Skeletal muscle satellite cell (primary cell): ENCODE measurements around the gene CLTC.
"Not testable (repeated sequence)": the region's sequence is repeated elsewhere in the genome, so short reads cannot be mapped to it uniquely, and the experiment has no call there.

Experiments
- H3K27me3 ChIP-seq: 2 replicates; pipeline ENCODE4 v1.7.0; 2013; ENCODE audit warnings: low read length; ENCODE audit not compliant: control insufficient read depth, insufficient read depth
- H3K36me3 ChIP-seq: 2 replicates; pipeline ENCODE4 v1.7.0; 2013; ENCODE audit warnings: mild to moderate bottlenecking, control low read depth, low read length; ENCODE audit not compliant: insufficient read depth
- H3K4me1 ChIP-seq: 2 replicates; pipeline ENCODE4 v1.7.0; 2013; ENCODE audit warnings: low read length; ENCODE audit not compliant: control insufficient read depth, insufficient read depth
- H3K4me2 ChIP-seq: 2 replicates; pipeline ENCODE4 v1.7.0; 2013; ENCODE audit warnings: mild to moderate bottlenecking, low read length
- H3K4me3 ChIP-seq: 2 replicates; pipeline ENCODE4 v1.7.0; 2013; ENCODE audit warnings: low read length
- H3K9ac ChIP-seq: 2 replicates; pipeline ENCODE4 v1.7.0; 2013; ENCODE audit warnings: mild to moderate bottlenecking, low read depth, low read length, moderate library complexity
- H3K9me3 ChIP-seq: replicated peaks from 2 replicates; pipeline ENCODE4 v1.7.0; 2013; ENCODE audit warnings: mild to moderate bottlenecking, control low read depth, low read length

Gene CLTC

DNA sequence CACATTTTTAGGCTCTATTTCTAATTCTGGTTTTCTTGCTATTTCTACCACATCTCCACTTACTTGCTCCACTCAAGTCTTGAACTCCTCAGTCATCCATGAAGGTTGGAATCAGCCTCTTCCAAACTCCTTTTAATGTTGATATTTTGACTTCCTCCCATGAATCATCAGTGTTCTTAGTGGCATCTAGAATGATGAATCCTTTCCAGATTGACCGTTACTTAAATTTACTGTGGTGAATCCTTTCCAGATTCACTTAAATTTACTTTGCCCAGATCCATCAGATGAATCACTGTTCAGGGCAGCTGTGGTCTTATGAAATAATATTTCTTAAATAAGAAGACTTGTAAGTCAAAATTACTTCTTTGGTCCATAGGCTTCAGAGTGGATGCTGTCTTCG is 32.4 kb downstream of the CLTC start:
- Histone ChIP-seq H3K4me2 (peak overlapping the region; percentile 14), H3K9me3 (no peaks in the 10 kb centered on the region), H3K36me3 (peaks cover 79% of the 10 kb centered on the region), H3K4me3 (no peak overlapping the region), H3K27me3 (no peaks in the 10 kb centered on the region), H3K4me1 (peaks cover 33% of the 10 kb centered on the region), H3K9ac (no peak overlapping the region)

DNA sequence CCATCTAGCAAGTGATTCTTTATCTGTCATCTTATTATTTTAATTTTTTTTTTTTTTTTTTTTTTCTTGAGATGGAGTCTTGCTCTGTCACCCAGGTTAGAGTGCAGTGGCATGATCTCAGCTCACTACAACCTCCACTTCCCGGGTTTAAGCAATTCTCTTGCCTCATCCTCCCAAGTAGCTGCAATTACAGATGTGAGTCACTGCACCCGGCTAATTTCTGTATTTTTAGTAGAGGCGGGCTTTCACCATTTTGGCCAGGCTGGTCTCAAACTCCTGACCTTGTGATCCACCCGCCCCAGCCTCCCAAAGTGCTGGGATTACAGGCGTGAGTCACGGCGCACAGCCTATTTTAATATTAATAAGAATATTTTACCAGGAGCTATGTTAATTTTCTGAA is 36.9 kb downstream of the CLTC start:
- Histone ChIP-seq H3K36me3 (peaks cover 79% of the 10 kb centered on the region), H3K4me2 (peak overlapping the region; percentile 38), H3K4me1 (peaks cover 23% of the 10 kb centered on the region)
- not testable (repeated sequence) for H3K4me3 ChIP-seq, H3K27me3 ChIP-seq, H3K9ac ChIP-seq, H3K9me3 ChIP-seq

DNA sequence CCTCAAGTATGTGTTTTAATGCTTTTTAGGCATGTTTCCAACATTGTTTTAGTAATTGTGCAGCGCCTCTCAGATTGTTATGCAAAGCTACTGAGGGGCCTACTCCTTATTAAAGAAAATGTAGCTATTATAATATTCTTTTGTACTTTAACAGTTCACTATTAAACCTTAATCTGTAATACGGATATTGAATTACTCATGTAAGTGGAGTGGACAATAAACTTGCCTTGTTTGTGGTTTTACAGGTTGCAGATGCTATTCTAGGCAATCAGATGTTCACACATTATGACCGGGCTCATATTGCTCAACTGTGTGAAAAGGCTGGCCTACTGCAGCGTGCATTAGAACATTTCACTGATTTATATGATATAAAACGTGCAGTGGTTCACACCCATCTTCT is 46.5 kb downstream of the CLTC start:
- Histone ChIP-seq H3K9ac (no peak overlapping the region), H3K4me3 (no peak overlapping the region), H3K36me3 (peaks cover 90% of the 10 kb centered on the region), H3K4me2 (no peak overlapping the region), H3K27me3 (no peaks in the 10 kb centered on the region), H3K9me3 (no peaks in the 10 kb centered on the region), H3K4me1 (peaks cover 55% of the 10 kb centered on the region)

DNA sequence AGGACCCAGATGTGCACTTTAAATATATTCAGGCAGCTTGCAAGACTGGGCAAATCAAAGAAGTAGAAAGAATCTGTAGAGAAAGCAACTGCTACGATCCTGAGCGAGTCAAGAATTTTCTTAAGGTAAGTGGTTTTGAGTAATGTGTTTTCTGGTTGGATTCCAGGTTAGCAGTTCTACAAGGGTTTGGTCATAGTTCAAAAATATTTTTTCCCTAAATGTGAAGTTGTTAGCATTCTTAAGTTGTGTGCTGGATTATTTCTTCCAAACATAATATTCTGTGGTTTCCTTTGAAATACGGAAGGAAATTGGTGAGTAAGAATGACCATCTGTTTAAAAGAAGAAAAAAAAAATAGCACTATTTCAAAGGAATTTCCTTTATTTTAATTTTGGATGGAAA is 49.1 kb downstream of the CLTC start:
- peaks cover 91% of the 10 kb centered on the region for H3K36me3 ChIP-seq
- H3K9ac ChIP-seq, result peak overlapping the region; percentile 28
- H3K4me3 ChIP-seq, result peak overlapping the region; percentile 15
- no peaks in the 10 kb centered on the region for H3K9me3 ChIP-seq
- peak overlapping the region; percentile 42 for H3K4me2 ChIP-seq
- H3K27me3 ChIP-seq, result no peaks in the 10 kb centered on the region
- peaks cover 61% of the 10 kb centered on the region for H3K4me1 ChIP-seq

DNA sequence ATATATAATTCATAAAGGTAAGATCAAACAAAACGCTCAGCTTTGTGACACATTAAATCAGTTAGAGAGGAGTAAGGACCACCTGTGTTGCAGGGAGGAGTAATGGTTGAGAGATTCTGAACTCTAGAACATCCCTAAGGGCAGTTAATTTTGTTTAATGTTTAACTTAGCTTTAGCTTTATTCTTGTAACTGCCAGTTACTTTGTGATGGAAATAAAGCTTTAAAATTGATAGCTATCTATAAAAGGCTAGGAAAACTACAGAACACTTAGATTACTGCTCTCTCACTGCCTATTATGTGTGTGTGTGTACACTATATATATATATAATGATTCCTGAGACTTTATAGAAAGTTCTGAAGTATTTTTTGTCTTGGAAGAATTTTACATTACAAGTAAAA is 49.7 kb downstream of the CLTC start:
- Histone ChIP-seq H3K9ac (peak overlapping the region; percentile 28), H3K27me3 (no peaks in the 10 kb centered on the region), H3K4me3 (peak overlapping the region; percentile 15), H3K9me3 (no peaks in the 10 kb centered on the region), H3K36me3 (peaks cover 91% of the 10 kb centered on the region), H3K4me2 (peak overlapping the region; percentile 39), H3K4me1 (peaks cover 58% of the 10 kb centered on the region)

DNA sequence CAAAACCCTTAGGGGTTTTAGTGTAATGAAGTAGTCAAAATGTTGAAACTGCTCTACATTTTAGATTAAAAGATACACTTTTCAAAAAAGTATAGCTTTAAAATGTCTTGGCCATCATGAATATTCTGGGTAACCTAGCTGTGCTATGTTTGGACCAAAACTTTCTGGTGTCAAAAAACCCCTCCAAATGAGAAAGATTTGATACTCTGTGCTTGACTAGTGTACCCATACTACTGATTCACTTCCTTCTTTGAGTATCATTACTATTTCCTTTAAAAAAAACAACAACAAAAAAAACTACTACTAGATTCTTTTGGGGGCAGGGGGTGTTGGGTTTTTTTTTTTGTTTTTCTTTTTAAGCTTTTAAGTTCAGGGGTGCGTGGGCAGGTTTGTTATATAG is 50.2 kb downstream of the CLTC start:
- Histone ChIP-seq H3K4me3 (no peak overlapping the region), H3K4me2 (no peak overlapping the region), H3K9me3 (no peaks in the 10 kb centered on the region), H3K27me3 (no peaks in the 10 kb centered on the region), H3K4me1 (peaks cover 53% of the 10 kb centered on the region), H3K9ac (peak overlapping the region; percentile 28), H3K36me3 (peaks cover 91% of the 10 kb centered on the region)

DNA sequence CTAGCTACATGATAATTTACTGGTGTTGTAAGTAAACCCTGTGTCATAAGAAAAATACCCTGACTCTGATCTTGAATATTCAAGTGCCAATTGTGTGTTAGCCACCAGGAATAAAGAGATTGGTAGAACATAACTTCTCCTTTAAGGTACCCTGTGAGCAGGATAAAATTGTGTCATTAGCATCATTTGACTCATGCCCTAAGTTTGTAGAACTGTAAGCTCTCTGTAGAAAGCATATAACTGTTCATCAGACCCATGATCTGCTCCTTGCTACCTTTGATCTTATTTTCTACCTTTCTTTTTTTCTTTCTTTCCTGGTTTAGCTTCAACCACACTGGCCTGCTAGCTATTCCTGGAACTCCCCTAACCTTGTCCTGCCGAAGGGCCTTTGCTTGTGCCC is 51.7 kb downstream of the CLTC start:
- Histone ChIP-seq H3K4me3 (no peak overlapping the region), H3K4me1 (peaks cover 47% of the 10 kb centered on the region), H3K36me3 (peaks cover 95% of the 10 kb centered on the region), H3K4me2 (no peak overlapping the region), H3K9me3 (no peaks in the 10 kb centered on the region), H3K27me3 (no peaks in the 10 kb centered on the region), H3K9ac (no peak overlapping the region)

DNA sequence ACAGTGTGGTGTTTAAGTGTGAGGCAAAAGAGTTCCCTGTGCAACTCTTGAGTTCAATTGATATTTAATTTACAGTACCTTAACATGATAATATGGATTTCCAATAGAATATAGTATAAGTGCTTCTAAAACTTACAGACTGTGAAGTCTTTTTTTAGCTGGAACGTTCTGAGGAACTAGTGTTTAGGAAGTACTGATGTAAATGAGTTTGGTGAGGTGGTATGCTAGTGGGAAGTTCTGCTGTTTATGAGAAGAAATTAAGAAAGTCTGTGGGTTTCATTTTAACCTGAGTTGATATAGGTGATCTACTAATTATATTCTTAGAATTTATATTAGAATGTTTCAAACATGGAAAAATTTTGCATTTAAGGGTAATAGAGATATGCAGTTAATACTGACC is 55.5 kb downstream of the CLTC start:
- Histone ChIP-seq H3K9me3 (no peaks in the 10 kb centered on the region), H3K4me2 (no peak overlapping the region), H3K9ac (no peak overlapping the region), H3K36me3 (peaks cover 97% of the 10 kb centered on the region), H3K27me3 (no peaks in the 10 kb centered on the region), H3K4me1 (peaks cover 16% of the 10 kb centered on the region), H3K4me3 (no peak overlapping the region)

DNA sequence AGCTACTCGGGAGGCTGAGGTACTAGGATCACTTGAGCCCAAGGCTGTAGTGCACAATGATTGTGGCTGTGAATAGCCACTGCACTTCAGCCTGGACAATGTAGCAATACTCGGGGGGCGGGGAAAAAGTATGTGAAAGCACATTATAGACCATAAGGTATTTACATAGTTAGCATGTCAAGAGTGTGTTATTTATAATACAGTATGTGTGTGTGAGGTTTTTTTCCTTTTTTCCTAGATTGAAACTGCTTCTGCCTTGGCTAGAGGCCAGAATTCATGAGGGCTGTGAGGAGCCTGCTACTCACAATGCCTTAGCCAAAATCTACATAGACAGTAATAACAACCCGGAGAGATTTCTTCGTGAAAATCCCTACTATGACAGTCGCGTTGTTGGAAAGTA is 57.0 kb downstream of the CLTC start:
- H3K4me1 ChIP-seq, result peaks cover under 1% of the 10 kb centered on the region
- no peak overlapping the region for H3K4me2 ChIP-seq
- H3K9ac ChIP-seq, result no peak overlapping the region
- peaks cover 97% of the 10 kb centered on the region for H3K36me3 ChIP-seq
- no peak overlapping the region for H3K4me3 ChIP-seq
- H3K9me3 ChIP-seq, result no peaks in the 10 kb centered on the region
- no peaks in the 10 kb centered on the region for H3K27me3 ChIP-seq

DNA sequence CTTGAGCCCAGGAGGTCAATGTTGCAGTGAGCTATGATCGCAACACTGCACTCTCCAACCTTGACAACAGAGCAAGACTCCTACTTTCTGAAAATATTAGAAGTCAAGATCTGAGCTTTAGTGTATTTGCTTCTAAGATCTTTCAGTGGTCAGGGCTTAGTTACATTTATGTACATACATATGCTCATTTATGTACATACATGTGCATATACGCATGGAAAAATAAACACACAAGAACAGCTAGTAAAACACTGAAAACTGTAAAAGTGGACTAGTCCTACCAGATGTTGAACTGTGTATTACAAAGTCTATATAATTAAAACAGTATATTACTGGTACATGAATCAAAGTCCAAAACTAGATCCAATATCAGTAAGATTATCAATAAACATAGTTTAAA is 59.2 kb downstream of the CLTC start:
- Histone ChIP-seq H3K4me3 (no peak overlapping the region), H3K4me2 (no peak overlapping the region), H3K9ac (no peak overlapping the region), H3K27me3 (no peaks in the 10 kb centered on the region), H3K36me3 (peaks cover 98% of the 10 kb centered on the region), H3K9me3 (no peaks in the 10 kb centered on the region), H3K4me1 (no peaks in the 10 kb centered on the region)

DNA sequence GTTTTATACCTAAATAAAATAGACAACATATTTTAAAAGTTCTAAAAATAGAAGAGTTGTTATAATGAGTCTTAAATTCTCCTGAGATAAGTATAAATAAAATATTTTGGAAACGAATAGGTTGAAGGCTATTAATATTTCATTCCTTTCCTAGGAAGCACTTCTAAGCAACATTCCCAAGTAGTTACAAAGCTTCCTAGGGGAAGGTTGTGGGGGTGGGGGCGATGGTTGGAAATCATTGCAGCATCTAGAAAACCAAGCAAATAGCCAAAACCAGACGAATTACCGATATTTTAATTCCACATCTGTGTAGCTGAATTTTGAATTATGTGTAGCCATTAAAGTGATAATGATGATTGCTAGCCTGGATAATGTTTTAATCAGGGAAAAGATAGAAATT is 60.6 kb downstream of the CLTC start:
- H3K9ac ChIP-seq, result no peak overlapping the region
- H3K4me3 ChIP-seq, result no peak overlapping the region
- no peaks in the 10 kb centered on the region for H3K9me3 ChIP-seq
- H3K36me3 ChIP-seq, result peaks cover 98% of the 10 kb centered on the region
- no peaks in the 10 kb centered on the region for H3K27me3 ChIP-seq
- H3K4me2 ChIP-seq, result no peak overlapping the region
- H3K4me1 ChIP-seq, result no peaks in the 10 kb centered on the region

DNA sequence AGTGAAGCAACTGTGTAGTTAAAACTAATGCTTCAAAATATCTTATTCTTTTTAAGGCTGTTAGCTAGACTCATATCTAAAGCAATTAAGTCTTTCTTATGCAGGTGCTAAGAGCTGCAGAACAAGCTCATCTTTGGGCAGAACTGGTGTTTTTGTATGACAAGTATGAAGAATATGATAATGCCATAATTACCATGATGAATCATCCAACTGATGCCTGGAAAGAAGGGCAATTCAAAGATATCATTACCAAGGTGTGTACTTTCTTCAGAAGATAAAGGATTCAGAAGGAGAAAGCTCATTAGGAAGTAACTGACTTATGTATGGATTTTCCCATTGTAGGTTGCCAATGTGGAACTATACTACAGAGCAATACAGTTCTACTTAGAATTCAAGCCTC is 63.6 kb downstream of the CLTC start:
- Histone ChIP-seq H3K36me3 (peaks cover 98% of the 10 kb centered on the region), H3K4me1 (no peaks in the 10 kb centered on the region), H3K9me3 (no peaks in the 10 kb centered on the region), H3K27me3 (no peaks in the 10 kb centered on the region), H3K4me2 (no peak overlapping the region), H3K4me3 (no peak overlapping the region), H3K9ac (no peak overlapping the region)
